SK-MEL-5 (cell line): Measurements from ENCODE around the gene CDH15. TPM values are rescaled to one million over a fixed set of nuclear protein-coding genes. Genes with fewer than 3 reads are reported as not detected.
"Not testable (repeated sequence)": the region's sequence is repeated elsewhere in the genome, so short reads cannot be mapped to it uniquely, and the experiment has no call there.

Experiments
- DNase-seq: peaks from one replicate; pipeline ENCODE4 v3.0.0-alpha.2; 2016; ENCODE audit warnings: low read depth, low spot score
- in situ Hi-C: cut with HindIII; loops from 2 replicates; pipeline ENCODE4 v1.10.0; 2016; ENCODE audit warnings: low sequenced_read_pairs, high pct_unique_total_duplicates, low pct_unique_long_range_greater_than_20kb
- total RNA-seq: library from RNA; depleted of rRNA; stranded (reverse); fragments of >200 nt; shearing (Covaris generic); gene quantifications from 2 replicates; pipeline ENCODE4 v1.2.3, GENCODE V29; 2014

The CDH15 gene
- total RNA-seq, 1 experiment from 2014 or later: not detected

DNA sequence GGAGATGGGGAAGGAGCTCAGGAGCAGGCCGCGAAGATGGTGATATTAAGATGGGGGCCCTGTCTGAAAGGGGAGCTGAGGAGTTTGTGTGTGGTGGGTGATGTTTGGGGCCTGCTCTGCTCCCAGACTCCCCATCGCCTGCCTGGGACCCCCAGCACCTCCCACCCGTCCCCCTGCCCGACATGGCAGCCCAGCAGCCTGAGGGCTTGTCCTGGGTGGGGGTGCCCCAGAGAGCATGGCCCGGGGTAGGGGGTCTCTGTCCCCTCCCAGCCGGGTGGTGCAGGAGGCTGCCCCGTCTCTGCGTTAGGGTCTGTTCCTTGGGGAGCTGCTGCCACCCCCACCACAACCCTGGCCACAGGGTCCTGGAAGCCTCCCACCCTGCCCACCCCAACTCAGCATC, 5.2 kb downstream of the CDH15 start:
- in situ Hi-C loops: no loop called here
- no peak for DNase-seq

DNA sequence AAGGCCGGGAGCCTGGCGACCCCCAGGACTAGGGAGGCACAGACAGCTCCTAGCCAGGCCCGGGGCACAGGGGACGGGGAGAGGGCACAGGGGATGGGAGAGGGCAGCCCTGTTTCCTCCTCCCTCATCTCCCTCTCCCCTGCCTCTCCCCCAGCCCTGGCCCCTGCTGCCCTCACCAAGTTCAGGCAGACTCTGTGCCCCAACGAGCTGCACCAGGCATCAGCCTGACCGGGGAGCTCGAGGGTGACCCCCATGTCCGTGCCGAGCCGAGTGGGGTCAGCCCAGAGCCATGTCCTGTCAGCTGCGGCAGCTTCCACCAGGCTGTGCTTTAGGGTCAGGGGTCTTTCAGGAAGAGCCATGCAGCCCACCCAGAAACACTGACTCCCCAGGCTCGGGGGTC, 6.0 kb downstream of the CDH15 start:
- in situ Hi-C loops: no loop called here
- no peak for DNase-seq

DNA sequence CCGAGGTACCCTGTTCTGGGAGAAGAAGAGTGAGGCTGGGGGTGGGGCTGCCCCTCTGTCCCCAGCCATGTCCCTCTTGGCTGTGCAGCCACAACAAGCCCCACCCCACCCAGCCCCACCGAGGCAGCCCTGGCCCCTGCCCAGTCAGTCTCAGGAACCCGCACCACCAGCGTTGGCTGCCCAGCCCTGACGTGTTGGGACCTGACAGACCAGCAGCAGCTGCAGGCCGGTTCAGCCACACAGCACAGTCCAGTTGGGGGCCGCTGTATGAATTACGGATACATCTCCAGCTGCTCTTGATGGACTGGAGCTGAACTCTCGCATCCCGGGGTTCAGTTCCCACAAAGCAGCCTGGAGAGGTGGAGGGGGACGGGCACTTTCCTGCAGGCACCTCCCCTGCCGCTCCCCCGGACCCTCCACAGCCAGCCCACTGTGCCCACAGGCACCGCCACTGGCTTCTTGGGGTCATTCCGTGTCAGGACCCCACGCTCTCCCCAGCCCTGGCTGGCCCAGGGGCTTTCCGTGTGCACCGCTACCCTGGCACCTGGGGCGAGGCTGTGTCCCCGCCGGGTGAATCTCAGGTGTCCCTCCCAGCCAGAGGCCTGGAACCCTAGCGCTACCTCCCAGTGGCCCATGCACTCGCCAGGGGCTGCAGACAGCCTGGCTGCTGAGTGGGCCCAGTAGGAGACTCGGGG, 7.1 kb downstream of the CDH15 start:
- no peak for DNase-seq
- in situ Hi-C loops: no loop called here

DNA sequence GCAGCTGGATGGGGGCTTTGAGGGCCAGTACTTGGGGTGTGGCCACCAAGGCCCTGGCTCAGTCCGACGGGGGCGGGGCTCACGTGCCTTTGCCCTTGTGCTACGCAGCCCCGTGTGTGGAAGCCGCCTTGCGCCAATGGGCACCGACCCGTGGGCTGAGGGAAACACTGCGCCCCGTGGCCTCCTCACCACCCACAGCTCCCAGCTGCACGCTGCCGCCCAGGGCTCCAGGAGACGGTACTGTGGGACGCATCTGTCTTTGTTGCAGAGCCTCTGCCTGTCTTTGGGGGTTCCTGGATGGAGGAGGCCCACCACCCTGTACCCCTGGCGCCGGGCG, 7.6 kb downstream of the CDH15 start:
- DNase-seq: no peak
- in situ Hi-C loops: no loop called here

DNA sequence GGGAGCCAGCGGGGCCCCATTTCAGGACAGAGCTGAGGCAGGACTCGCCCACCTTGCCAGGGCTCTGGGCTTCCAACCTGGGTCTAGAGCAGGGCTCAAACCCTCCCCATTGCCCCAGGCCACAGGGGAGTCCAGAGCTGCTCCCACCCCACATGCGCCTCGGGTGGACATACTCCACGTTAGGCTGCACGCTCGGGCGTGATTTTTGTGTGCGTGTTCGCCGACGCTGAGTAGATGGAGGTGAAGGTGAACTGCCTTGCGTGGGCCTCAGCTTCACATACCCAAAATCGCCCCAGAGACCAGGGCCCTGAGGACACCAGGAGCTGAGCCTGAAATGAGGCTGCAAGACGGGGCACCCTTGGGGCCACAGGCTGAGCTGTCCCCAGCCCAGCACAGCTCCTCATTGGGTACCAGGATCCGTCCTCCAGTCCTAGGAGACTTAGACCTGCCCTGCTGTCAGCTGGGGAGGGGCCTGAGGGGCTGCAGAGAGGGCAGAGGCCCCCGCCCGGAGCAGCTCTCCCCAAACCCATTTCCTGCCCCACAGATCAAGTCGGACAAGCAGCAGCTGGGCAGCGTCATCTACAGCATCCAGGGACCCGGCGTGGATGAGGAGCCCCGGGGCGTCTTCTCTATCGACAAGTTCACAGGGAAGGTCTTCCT, 8.2 kb downstream of the CDH15 start:
- in situ Hi-C loops: no loop called here
- no peak for DNase-seq

DNA sequence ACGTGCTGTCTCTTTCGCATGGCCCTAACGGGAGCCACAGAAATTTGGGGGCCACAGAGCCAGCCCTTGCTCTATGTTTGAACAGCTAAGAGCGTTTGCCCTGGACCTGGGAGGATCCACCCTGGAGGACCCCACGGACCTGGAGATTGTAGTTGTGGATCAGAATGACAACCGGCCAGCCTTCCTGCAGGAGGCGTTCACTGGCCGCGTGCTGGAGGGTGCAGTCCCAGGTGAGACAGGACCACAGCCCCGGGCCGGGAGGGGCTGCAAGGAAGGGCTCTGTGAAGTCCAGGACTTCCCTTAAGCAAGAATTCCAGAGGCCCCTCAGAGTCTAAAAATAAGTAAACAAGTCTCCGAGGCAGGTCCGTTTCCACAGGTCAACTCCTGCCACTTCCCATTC, 11.9 kb downstream of the CDH15 start:
- in situ Hi-C loops: no loop called here
- DNase-seq: no peak

DNA sequence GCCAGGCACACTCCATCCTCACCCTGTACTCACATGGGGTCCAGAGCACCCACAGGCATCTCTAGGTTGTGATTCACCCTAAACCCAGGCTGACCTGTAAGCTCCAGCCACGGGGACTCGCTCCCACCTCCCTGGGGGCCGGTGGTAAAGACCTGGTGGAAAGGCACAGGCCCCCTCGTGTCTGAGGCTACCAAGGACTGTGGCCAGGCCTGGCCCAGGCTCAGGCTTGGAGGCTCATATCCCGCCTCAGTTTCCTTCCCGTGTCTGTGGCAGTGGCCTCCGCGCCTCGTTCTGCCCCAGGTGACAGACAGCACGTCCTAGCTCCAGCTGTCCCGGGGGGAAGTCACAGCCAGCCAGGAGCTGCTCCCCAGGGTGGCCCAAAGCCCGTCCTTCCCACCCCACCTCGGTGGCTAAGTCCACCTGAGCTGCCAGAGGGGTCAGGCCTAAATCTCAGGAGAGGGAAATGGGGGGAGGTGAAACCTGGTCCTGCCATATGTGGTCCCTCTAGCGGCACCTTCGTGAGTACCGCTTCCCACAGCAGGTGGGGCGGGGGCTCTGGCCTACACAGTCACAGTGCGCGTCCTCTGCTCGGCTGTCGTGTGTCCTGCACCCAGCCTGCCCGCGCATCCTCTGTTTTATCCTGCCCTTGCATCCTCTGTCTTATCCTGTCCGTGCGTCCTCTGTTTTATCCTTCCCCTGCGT, 12.6 kb downstream of the CDH15 start:
- no peak for DNase-seq
- in situ Hi-C loops: no loop called here

DNA sequence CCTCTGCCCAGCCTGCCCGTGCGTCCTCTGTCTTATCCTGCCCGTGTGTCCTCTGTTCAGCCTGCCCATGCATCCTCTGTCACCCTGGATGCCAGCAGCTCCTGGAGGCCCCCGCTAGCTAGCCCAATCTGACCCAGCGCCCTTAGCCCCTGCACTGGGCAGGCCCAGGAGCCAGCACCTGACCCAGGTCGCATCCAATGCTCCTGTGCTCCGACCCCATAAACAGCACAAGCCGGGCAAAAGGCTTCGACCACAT, 13.1 kb downstream of the CDH15 start:
- in situ Hi-C loops: no loop called here
- no peak for DNase-seq

DNA sequence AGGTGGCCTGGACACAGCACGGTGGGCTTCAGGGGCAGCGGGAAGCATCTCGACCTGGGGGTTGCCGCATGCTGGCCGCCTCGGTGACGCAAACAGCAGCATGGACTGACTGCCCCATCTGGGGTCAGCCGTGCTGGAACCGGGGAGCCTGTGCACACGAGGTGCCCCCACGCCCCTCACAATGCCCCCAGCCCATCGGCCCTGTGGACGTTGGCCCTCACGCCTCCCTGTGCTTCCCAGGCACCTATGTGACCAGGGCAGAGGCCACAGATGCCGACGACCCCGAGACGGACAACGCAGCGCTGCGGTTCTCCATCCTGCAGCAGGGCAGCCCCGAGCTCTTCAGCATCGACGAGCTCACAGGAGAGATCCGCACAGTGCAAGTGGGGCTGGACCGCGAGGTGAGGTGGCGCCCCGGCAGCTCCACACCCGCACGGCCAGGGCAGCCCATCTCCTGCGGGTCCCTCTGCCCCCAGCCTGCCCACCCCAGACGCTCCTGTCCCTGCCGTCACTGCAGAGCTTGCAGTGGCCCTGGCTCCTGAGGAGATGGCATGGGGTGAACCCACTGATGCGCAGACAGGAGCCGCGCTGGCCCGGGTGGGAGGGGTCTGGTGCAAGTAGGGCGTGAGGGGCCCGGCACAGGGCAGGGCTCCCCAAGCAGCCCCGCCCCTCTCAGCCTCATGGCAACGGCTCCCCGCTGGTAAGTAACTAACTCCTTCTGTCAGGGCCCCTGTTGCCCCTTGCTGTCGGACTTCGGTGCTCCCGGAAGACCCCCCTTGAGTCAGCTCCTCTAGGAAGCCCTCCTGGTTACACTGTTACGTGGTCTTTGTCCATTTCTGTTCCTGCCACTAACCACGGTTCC, 13.6 kb downstream of the CDH15 start:
- no peak for DNase-seq
- in situ Hi-C loops: no loop called here

DNA sequence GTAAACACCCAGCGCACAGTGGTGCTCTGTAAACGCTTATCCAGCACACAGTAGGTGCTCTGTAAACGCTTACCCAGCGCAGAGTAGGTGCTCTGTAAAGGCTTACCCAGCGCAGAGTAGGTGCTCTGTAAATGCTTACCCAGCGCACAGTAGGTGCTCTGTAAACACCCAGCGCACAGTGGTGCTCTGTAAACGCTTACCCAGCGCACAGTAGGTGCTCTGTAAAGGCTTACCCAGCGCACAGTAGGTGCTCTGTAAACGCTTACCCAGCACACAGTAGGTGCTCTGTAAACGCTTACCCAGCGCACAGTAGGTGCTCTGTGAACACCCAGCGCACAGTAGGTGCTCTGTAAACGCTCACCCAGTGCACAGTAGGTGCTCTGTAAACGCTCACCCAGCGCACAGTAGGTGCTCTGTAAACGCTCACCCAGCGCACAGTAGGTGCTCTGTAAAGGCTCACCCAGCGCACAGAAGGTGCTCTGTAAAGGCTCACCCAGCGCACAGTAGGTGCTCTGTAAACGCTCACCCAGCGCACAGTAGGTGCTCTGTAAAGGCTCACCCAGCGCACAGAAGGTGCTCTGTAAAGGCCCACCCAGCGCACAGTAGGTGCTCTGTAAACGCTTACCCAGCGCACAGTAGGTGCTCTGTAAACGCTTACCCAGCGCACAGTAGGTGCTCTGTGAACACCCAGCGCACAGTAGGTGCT, 14.5 kb downstream of the CDH15 start:
- DNase-seq, in situ Hi-C loops: not testable (repeated sequence)

DNA sequence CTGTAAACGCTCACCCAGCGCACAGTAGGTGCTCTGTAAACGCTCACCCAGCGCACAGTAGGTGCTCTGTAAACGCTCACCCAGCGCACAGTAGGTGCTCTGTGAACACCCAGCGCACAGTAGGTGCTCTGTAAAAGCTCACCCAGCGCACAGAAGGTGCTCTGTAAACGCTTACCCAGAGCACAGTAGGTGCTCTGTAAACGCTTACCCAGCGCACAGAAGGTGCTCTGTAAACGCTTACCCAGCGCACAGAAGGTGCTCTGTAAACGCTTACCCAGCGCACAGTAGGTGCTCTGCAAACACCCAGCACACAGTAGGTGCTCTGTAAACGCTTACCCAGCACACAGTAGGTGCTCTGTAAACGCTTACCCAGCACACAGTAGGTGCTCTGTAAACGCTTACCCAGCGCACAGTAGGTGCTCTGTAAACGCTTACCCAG, 15.1 kb downstream of the CDH15 start:
- in situ Hi-C loops: not testable (repeated sequence)

DNA sequence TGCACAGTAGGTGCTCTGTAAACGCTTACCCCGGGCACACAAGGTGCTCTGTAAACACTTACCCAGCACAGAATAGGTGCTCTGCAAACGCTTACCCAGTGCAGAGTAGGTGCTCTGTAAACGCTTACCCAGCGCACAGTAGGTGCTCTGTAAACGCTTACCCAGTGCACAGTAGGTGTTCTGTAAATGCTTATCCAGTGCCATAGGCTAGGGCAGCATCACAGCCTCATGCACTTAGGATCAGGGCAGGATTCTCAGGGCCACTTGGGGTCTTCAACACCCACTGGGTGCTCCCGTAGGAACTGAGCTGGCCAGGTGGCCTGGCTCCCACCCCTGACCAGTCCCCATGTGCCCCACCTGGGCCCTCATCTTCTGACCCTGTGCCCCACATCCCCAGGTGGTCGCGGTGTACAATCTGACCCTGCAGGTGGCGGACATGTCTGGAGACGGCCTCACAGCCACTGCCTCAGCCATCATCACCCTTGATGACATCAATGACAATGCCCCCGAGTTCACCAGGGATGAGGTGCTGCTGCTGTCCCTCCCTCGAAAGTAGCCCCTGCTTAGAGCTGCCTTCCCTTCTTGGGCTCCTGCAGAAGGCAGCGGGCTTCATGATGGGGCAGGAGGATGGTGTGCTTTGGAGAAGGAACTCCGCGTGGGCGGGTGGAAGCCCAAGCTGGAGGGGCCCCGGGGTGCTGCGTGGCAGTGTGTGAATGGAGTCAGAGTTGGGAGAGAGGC, 15.7 kb downstream of the CDH15 start:
- in situ Hi-C loops: no loop called here
- DNase-seq: no peak

More for the DNA sequence above, 15.1 kb downstream of the CDH15 start:
- DNase-seq: not testable (repeated sequence)

DNA sequence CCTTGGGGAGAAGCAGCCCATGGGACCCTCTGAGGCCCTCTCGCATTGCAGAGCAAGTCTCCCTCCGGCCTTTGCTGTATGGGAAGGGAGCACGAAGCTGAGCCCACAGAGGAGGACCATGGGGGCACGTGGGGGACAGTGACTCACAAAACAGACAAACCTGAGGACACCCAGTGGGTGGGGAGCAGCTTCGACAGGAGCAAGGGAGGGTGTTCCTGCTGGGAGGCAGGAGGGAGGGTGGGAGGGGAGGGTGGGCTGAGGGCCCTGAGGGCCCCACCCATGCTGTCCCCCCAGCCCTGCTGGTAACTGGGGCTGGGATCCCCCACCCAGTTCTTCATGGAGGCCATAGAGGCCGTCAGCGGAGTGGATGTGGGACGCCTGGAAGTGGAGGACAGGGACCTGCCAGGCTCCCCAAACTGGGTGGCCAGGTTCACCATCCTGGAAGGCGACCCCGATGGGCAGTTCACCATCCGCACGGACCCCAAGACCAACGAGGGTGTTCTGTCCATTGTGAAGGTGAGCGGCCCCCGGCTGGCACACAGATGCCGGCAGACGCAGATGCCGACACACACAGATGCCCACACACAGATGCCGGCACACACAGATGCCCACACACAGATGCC, 16.3 kb downstream of the CDH15 start:
- DNase-seq: no peak
- in situ Hi-C loops: no loop called here

DNA sequence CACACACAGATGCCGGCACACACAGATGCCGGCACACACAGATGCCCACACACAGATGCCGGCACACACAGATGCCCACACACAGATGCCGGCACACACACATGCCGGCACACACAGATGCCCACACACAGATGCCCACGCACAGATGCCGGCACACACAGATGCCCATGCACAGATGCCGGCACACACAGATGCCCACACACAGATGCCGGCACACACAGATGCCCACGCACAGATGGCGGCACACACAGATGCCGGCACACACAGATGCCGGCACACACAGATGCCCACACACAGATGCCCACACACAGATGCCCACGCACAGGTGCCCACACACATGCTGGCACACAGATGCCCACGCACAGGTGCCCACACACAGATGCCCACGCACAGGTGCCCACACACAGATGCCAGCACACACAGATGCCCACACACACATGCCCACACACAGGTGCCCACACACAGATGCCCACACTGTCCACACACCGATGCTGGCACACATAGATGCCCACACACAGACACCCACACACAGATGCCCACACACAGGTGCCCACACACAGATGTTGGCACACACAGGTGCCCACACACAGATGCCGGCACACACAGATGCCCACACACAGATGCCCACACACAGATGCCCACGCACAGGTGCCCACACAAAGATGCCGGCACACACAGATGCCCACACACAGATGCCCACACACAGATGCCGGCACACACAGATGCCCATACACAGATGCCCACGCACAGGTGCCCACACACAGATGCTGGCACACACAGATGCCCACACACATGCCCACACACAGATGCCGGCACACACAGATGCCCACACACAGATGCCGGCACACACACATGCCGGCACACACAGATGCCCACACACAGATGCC, 17.2 kb downstream of the CDH15 start:
- DNase-seq, in situ Hi-C loops: not testable (repeated sequence)

DNA sequence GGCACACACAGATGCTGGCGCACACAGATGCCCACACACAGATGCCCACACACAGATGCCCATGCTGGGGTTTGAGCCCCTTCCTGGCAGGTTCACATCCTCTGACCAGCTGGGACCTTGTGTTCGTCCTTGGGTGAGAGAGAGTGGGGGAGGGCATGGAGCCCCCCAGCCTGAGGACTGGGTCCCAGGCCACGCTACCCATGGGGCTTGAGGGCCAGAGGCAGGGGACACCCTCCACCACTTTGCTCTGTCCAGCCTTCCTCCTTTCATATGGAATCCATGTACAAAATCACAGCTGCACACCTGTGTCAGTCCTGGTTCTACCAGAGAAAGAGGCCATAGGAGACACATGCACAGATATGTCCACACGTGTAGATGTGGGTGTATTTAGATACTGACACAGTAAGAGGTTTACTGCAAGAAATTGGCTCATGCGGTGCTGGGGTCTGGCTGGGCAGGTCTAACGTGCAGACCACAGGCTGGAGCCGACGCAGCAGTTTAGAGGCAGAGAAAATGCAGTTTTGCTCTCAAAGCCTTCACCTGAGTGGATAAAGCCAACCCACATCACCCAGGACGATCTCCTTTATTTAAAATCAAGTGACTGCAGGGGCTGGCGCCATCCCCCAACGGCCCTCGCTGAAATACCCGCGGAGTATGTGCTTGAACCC, 17.9 kb downstream of the CDH15 start:
- DNase-seq: no peak
- in situ Hi-C loops: no loop called here
